OCI-LY1 (cell line): ENCODE data around the gene MYMX.

Source experiments
- H2AFZ ChIP-seq: fragments of 200-600 bp; sonication (generic), shearing (Covaris generic); 2 replicates; pipeline ENCODE4 v1.6.0; 2014; ENCODE audit warnings: antibody characterized with exemption, mild to moderate bottlenecking, low read length
- H3F3A ChIP-seq: fragments of 200-600 bp; sonication (generic), shearing (Covaris generic); 2 replicates; pipeline ENCODE4 v1.6.0; 2014; ENCODE audit warnings: mild to moderate bottlenecking, antibody characterized with exemption, low read length, moderate library complexity; ENCODE audit not compliant: insufficient read depth
- H3K27ac ChIP-seq: fragments of 200-600 bp; sonication (generic); 2 replicates; pipeline ENCODE4 v1.5.1; 2014; ENCODE audit warnings: low read length, mixed run types, mild to moderate bottlenecking, low read depth; ENCODE audit not compliant: poor library complexity, severe bottlenecking
- H3K27me3 ChIP-seq: fragments of 200-600 bp; sonication (generic); 2 replicates; pipeline ENCODE4 v1.6.0; 2014; ENCODE audit warnings: antibody characterized with exemption, mild to moderate bottlenecking, low read length, moderate library complexity; ENCODE audit not compliant: insufficient read depth
- H3K36me3 ChIP-seq: fragments of 200-600 bp; sonication (generic); 2 replicates; pipeline ENCODE4 v1.6.1; 2014; ENCODE audit warnings: mild to moderate bottlenecking, antibody characterized with exemption, low read length, moderate library complexity, mixed read lengths; ENCODE audit not compliant: insufficient read depth
- H3K4me1 ChIP-seq: fragments of 200-600 bp; sonication (generic); 2 replicates; pipeline ENCODE4 v1.5.1; 2014; ENCODE audit warnings: mild to moderate bottlenecking, low read length, moderate library complexity; ENCODE audit not compliant: insufficient read depth, severe bottlenecking
- H3K4me2 ChIP-seq: fragments of 200-600 bp; sonication (generic), shearing (Covaris generic); 2 replicates; pipeline ENCODE4 v1.6.1; 2014; ENCODE audit warnings: low read length
- H3K4me3 ChIP-seq: fragments of 200-600 bp; sonication (generic); 2 replicates; pipeline ENCODE4 v1.5.1; 2014; ENCODE audit warnings: low read length, low read depth, mild to moderate bottlenecking, mixed read lengths; ENCODE audit not compliant: poor library complexity, severe bottlenecking
- H3K79me2 ChIP-seq: fragments of 200-600 bp; shearing (Covaris generic); 2 replicates; pipeline ENCODE4 v1.6.1; 2016; ENCODE audit warnings: mixed run types, low read length, mixed read lengths; ENCODE audit not compliant: insufficient read depth
- H3K9ac ChIP-seq: fragments of 200-600 bp; sonication (generic), shearing (Covaris generic); 2 replicates; pipeline ENCODE4 v1.6.1; 2014; ENCODE audit warnings: mild to moderate bottlenecking, low read length, mixed read lengths
- H3K9me2 ChIP-seq: fragments of 200-600 bp; sonication (generic), shearing (Covaris generic); 2 replicates; pipeline ENCODE4 v1.6.1; 2014; ENCODE audit warnings: low read depth, mild to moderate bottlenecking, low read length, mixed read lengths
- H3K9me3 ChIP-seq: fragments of 200-600 bp; shearing (Covaris generic); 2 replicates; pipeline ENCODE4 v1.6.1; 2014; ENCODE audit warnings: low read length, mixed read lengths
- H4K20me1 ChIP-seq: fragments of 200-600 bp; sonication (generic), shearing (Covaris generic); 2 replicates; pipeline ENCODE4 v1.6.0; 2016; ENCODE audit warnings: mild to moderate bottlenecking, low read length; ENCODE audit not compliant: insufficient read depth
- CTCF ChIP-seq: fragments of 200-600 bp; sonication (generic), shearing (Covaris generic); IDR thresholded peaks from 2 replicates; pipeline ENCODE4 v1.5.1; 2017; ENCODE audit warnings: mild to moderate bottlenecking, antibody characterized with exemption, low read length, moderate library complexity, mixed read lengths
- EZH2 ChIP-seq: fragments of 200-600 bp; sonication (generic), shearing (Covaris generic); IDR thresholded peaks from 2 replicates; pipeline ENCODE4 v1.8.0; 2017; ENCODE audit warnings: borderline replicate concordance, mixed run types, mild to moderate bottlenecking, antibody characterized with exemption, low read length, moderate library complexity, mixed read lengths

The MYMX gene

GRCh38 chr6:44188819-44189218, 27.9 kb upstream of the MYMX start:
- peaks cover 4% of the 10 kb centered on the region; the same call in 1 of the 2 replicates for H3K27me3 ChIP-seq
- H3K4me3 ChIP-seq, result no peak overlapping the region
- H3K27ac ChIP-seq, result no peak overlapping the region
- no peak for TF ChIP-seq EZH2
- TF ChIP-seq CTCF, result no peak
- H3K9me3 ChIP-seq, result no peaks in the 10 kb centered on the region
- peaks cover 9% of the 10 kb centered on the region for H3K4me1 ChIP-seq
- H3F3A ChIP-seq, result no peaks in the 10 kb centered on the region
- no peaks in the 10 kb centered on the region for H3K36me3 ChIP-seq
- H3K79me2 ChIP-seq, result no peaks in the 10 kb centered on the region
- H3K4me2 ChIP-seq, result no peak overlapping the region
- H4K20me1 ChIP-seq, result no peaks in the 10 kb centered on the region
- no peak overlapping the region for H2AFZ ChIP-seq
- no peaks in the 10 kb centered on the region for H3K9me2 ChIP-seq
- H3K9ac ChIP-seq, result no peak overlapping the region

GRCh38 chr6:44189257-44189656, 27.5 kb upstream of the MYMX start:
- no peak overlapping the region for H2AFZ ChIP-seq
- H3K4me2 ChIP-seq, result no peak overlapping the region
- H4K20me1 ChIP-seq, result no peaks in the 10 kb centered on the region
- H3K79me2 ChIP-seq, result no peaks in the 10 kb centered on the region
- no peaks in the 10 kb centered on the region for H3K9me3 ChIP-seq
- H3K4me3 ChIP-seq, result no peak overlapping the region
- no peak overlapping the region for H3K9ac ChIP-seq
- peaks cover 2% of the 10 kb centered on the region; the same call in 1 of the 2 replicates for H3K27me3 ChIP-seq
- no peaks in the 10 kb centered on the region for H3F3A ChIP-seq
- peaks cover 9% of the 10 kb centered on the region for H3K4me1 ChIP-seq
- no peak for TF ChIP-seq EZH2
- no peak for TF ChIP-seq CTCF
- no peaks in the 10 kb centered on the region for H3K36me3 ChIP-seq
- H3K27ac ChIP-seq, result no peak overlapping the region
- H3K9me2 ChIP-seq, result no peaks in the 10 kb centered on the region

GRCh38 chr6:44190715-44191114, 26.0 kb upstream of the MYMX start:
- Histone ChIP-seq H3K4me2 (no peak overlapping the region), H3F3A (no peaks in the 10 kb centered on the region), H3K79me2 (no peaks in the 10 kb centered on the region), H3K27me3 (no peaks in the 10 kb centered on the region), H4K20me1 (no peaks in the 10 kb centered on the region), H2AFZ (no peak overlapping the region), H3K9ac (no peak overlapping the region), H3K36me3 (no peaks in the 10 kb centered on the region), H3K27ac (no peak overlapping the region), H3K4me1 (peaks cover 9% of the 10 kb centered on the region), H3K9me3 (no peaks in the 10 kb centered on the region), H3K4me3 (no peak overlapping the region), H3K9me2 (no peaks in the 10 kb centered on the region)
- TF ChIP-seq CTCF (no peak), EZH2 (no peak)
